HepG2 (cell line): ENCODE results near the gene CEBPB. TPM values are rescaled to one million over a fixed set of nuclear protein-coding genes. Genes with fewer than 3 reads are reported as not detected.

Experiments used
- KIAA2018 ChIP-seq: sonication (generic); formaldehyde crosslinking; IDR thresholded peaks from 2 replicates; pipeline ENCODE4 v1.5.0; 2020; ENCODE audit warnings: mild to moderate bottlenecking, missing genetic modification reagents, borderline replicate concordance
- KLF15 ChIP-seq: sonication (generic); formaldehyde crosslinking; IDR thresholded peaks from 2 replicates; pipeline ENCODE4 v1.8.1; 2023; ENCODE audit warnings: borderline replicate concordance, mild to moderate bottlenecking, inconsistent platforms, missing genetic modification reagents, mixed read lengths
- SP140L ChIP-seq: sonication (generic); formaldehyde crosslinking; IDR thresholded peaks from 2 replicates; pipeline ENCODE4 v1.4.0; 2020; ENCODE audit warnings: missing genetic modification reagents, borderline replicate concordance
- TEAD3 ChIP-seq: optimal IDR thresholded peaks from 2 replicates; pipeline ENCODE3; 2016; ENCODE audit warnings: borderline replicate concordance
- ZNF569 ChIP-seq: sonication (generic); formaldehyde crosslinking; IDR thresholded peaks from 2 replicates; pipeline ENCODE4 v1.5.0; 2020; ENCODE audit warnings: mild to moderate bottlenecking, missing genetic modification reagents, moderate library complexity, borderline replicate concordance
- ZNF646 ChIP-seq: sonication (generic); formaldehyde crosslinking; IDR thresholded peaks from 2 replicates; pipeline ENCODE4 v1.9.0; 2021; ENCODE audit warnings: mild to moderate bottlenecking, missing genetic modification reagents
- ZNF7 ChIP-seq: IDR thresholded peaks from 2 replicates; pipeline ENCODE4 v1.6.1; 2016; ENCODE audit warnings: missing biosample characterization, missing genetic modification reagents
- ZNF761 ChIP-seq: sonication (generic); formaldehyde crosslinking; conservative IDR thresholded peaks from 2 replicates; pipeline ENCODE4 v1.4.0; 2020; ENCODE audit warnings: mild to moderate bottlenecking, missing genetic modification reagents
- polyA plus RNA-seq, 8 experiments: library from polyadenylated mRNA; depleted of rRNA in 3 of 8; stranded (reverse) in 7 of 8; unstranded in 1 of 8; fragments of >200 nt; fragmentation: Illumina TruSeq in 4 of 8; extraction: Trizol in 4 of 8; gene quantifications; 2 replicates each; pipeline versions ENCODE4 v1.2.1 to v1.2.3, GENCODE V29; 2011 to 2016; ENCODE audit warnings: low read depth in 4 of 8, missing spikeins in 1 of 8, mixed read lengths in 1 of 8; ENCODE audit not compliant: insufficient read depth in 1 of 8
- total RNA-seq, 5 experiments: library from RNA; depleted of rRNA; stranded (reverse); fragments of >200 nt; fragmentation: Illumina TruSeq; extraction: Trizol; gene quantifications; 2 replicates each; pipeline ENCODE4 v1.2.3, GENCODE V29; 2016; ENCODE audit warnings: low read depth in 1 of 5
- TF ChIP-seq, protein P1 (sequence below): sonication (generic); formaldehyde crosslinking; conservative IDR thresholded peaks from 2 replicates; pipeline ENCODE4 v1.4.0; 2020; ENCODE audit warnings: missing genetic modification reagents
- TF ChIP-seq, protein P2 (sequence below): sonication (generic); formaldehyde crosslinking; IDR thresholded peaks from 2 replicates; pipeline ENCODE4 v1.8.0; 2022; ENCODE audit warnings: mild to moderate bottlenecking, missing genetic modification reagents, moderate library complexity

Gene CEBPB
- total and polyA plus RNA-seq, 2 of the 13 experiments (the other 11 are each of a cell fraction or from before 2014, with no cell fraction given): 18.5 to 28.2 TPM

DNA sequence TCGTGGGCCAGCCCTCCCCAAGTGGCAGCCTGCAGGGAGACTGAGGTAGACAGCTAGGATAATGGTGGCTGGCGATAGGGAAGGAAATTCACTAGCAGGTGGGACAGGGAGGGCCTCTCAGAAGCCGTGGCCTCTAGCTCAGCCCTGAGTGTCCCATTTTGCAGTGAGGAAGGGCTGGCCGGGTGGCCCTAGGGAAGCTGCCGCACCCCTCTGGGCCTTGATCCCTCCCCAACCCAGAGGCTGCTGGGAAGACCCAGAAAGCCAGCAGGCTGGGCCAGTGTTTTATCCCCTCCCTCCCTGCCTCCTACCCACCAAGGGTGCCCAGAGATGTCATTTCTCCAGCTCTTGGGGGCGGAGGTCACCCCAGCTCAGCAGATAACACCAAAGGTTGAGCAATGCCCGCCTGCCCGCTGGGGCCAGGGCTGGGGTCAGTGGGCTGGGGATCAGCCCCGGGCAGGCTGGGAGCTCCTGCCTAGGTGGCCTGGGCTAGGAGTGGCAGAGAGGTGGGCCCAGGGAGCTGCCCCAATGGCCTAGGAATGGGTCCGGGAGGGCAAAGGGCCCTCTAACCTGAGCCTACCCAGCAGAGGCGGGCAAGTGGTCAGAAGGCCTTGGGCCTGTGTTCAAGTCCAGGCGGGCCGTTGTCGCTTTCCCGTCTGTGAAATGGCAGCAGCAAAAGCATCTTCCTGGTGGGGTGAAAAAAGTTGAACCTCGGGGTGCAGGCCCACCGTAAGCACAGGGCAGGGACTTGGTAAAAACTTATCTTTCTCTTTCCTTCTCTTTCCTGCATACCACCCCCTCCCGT, 1.6 kb upstream of the CEBPB start (continued):
- TF ChIP-seq, protein P1, sequence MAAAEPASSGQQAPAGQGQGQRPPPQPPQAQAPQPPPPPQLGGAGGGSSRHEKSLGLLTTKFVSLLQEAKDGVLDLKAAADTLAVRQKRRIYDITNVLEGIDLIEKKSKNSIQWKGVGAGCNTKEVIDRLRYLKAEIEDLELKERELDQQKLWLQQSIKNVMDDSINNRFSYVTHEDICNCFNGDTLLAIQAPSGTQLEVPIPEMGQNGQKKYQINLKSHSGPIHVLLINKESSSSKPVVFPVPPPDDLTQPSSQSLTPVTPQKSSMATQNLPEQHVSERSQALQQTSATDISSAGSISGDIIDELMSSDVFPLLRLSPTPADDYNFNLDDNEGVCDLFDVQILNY (CRISPR knock-in tag): no peak; the same call in 1 of the 2 replicates
- peak; percentile 68; the same call in 1 of the 2 replicates for TF ChIP-seq ZNF761 (CRISPR knock-in tag)
- peak; percentile 81; the same call in 1 of the 2 replicates for TF ChIP-seq ZNF569
- no peak for TF ChIP-seq ZNF7 (CRISPR knock-in tag)
- no peak for TF ChIP-seq KIAA2018 (CRISPR knock-in tag)
- TF ChIP-seq TEAD3 (CRISPR knock-in tag): peak; percentile 72
- TF ChIP-seq ZNF646: peak; percentile 78; the same call in 1 of the 2 replicates
- TF ChIP-seq SP140L (CRISPR knock-in tag): peak; percentile 60; the same call in 1 of the 2 replicates
- TF ChIP-seq, protein P2, sequence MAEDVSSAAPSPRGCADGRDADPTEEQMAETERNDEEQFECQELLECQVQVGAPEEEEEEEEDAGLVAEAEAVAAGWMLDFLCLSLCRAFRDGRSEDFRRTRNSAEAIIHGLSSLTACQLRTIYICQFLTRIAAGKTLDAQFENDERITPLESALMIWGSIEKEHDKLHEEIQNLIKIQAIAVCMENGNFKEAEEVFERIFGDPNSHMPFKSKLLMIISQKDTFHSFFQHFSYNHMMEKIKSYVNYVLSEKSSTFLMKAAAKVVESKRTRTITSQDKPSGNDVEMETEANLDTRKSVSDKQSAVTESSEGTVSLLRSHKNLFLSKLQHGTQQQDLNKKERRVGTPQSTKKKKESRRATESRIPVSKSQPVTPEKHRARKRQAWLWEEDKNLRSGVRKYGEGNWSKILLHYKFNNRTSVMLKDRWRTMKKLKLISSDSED (CRISPR knock-in tag): no peak
- peak; percentile 67; the same call in 1 of the 2 replicates for TF ChIP-seq KLF15 (CRISPR knock-in tag)
